ENCODE results near the gene USP17L27.
"Not testable (repeated sequence)": the region's sequence is repeated elsewhere in the genome, so short reads cannot be mapped to it uniquely, and the experiment has no call there.

The USP17L27 gene, protein sequence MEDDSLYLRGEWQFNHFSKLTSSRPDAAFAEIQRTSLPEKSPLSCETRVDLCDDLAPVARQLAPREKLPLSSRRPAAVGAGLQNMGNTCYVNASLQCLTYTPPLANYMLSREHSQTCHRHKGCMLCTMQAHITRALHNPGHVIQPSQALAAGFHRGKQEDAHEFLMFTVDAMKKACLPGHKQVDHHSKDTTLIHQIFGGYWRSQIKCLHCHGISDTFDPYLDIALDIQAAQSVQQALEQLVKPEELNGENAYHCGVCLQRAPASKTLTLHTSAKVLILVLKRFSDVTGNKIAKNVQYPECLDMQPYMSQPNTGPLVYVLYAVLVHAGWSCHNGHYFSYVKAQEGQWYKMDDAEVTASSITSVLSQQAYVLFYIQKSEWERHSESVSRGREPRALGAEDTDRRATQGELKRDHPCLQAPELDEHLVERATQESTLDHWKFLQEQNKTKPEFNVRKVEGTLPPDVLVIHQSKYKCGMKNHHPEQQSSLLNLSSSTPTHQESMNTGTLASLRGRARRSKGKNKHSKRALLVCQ

DNA sequence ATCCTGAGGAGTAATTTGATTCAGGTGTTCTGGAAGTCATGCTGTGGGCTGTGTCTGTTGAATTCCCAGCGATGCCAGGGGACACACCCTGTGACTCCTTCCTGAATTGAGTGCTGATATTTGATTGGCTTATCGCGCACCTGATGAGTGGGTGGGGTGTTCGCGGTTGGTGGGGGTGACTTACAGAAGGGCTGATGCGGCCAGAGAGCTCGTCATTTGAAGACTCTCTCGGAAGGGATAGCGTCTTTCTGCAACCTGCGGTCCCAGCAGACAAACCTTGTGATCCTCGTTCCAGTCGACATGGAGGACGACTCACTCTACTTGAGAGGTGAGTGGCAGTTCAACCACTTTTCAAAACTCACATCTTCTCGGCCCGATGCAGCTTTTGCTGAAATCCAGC is at the start of gene USP17L27:
TSS of gene USP17L27 (plus strand) at position 301 of the 400 bp plus-strand sequence. CDS start at position 301, 0 bp downstream.
- DNase-seq, result not testable (repeated sequence)

DNA sequence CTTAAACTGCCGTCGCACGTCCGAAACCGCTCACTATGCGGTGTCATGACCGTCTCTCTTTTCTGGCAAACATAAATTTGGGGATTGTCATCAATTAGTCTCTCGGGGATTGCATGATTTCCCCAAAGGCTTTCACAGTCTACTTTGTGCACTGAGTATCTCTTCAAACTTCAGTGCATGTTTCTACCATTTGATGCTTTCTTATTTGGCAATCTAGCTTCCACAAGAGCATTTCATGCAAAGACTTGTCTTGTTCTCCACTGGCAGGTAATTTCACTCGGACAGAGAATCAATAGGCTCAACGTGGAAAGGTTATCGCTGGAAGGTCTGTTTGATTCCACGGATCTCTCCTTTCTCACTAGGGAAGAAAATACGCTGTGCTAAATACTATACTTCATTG is 19.8 kb upstream of the USP17L27 start:
- not testable (repeated sequence) for DNase-seq

DNA sequence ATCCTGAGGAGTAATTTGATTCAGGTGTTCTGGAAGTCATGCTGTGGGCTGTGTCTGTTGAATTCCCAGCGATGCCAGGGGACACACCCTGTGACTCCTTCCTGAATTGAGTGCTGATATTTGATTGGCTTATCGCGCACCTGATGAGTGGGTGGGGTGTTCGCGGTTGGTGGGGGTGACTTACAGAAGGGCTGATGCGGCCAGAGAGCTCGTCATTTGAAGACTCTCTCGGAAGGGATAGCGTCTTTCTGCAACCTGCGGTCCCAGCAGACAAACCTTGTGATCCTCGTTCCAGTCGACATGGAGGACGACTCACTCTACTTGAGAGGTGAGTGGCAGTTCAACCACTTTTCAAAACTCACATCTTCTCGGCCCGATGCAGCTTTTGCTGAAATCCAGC is 19.1 kb upstream of the USP17L27 start, which contains the start of gene USP17L24:
TSS of gene USP17L24 (plus strand) at position 301 of the 400 bp plus-strand sequence. CDS start at position 301, 0 bp downstream.
- DNase-seq, result not testable (repeated sequence)

DNA sequence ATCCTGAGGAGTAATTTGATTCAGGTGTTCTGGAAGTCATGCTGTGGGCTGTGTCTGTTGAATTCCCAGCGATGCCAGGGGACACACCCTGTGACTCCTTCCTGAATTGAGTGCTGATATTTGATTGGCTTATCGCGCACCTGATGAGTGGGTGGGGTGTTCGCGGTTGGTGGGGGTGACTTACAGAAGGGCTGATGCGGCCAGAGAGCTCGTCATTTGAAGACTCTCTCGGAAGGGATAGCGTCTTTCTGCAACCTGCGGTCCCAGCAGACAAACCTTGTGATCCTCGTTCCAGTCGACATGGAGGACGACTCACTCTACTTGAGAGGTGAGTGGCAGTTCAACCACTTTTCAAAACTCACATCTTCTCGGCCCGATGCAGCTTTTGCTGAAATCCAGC is 14.3 kb upstream of the USP17L27 start, which contains the start of gene USP17L25:
TSS of gene USP17L25 (plus strand) at position 301 of the 400 bp plus-strand sequence. CDS start at position 301, 0 bp downstream.
- not testable (repeated sequence) for DNase-seq

DNA sequence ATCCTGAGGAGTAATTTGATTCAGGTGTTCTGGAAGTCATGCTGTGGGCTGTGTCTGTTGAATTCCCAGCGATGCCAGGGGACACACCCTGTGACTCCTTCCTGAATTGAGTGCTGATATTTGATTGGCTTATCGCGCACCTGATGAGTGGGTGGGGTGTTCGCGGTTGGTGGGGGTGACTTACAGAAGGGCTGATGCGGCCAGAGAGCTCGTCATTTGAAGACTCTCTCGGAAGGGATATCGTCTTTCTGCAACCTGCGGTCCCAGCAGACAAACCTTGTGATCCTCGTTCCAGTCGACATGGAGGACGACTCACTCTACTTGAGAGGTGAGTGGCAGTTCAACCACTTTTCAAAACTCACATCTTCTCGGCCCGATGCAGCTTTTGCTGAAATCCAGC is 9.6 kb upstream of the USP17L27 start, which contains the start of gene USP17L26:
TSS of gene USP17L26 (plus strand) at position 301 of the 400 bp plus-strand sequence. CDS start at position 301, 0 bp downstream.
- not testable (repeated sequence) for DNase-seq

DNA sequence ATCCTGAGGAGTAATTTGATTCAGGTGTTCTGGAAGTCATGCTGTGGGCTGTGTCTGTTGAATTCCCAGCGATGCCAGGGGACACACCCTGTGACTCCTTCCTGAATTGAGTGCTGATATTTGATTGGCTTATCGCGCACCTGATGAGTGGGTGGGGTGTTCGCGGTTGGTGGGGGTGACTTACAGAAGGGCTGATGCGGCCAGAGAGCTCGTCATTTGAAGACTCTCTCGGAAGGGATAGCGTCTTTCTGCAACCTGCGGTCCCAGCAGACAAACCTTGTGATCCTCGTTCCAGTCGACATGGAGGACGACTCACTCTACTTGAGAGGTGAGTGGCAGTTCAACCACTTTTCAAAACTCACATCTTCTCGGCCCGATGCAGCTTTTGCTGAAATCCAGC is 4.8 kb upstream of the USP17L27 start, which contains the start of gene USP17L5:
TSS of gene USP17L5 (plus strand) at position 301 of the 400 bp plus-strand sequence. CDS start at position 301, 0 bp downstream.
- DNase-seq, result not testable (repeated sequence)

DNA sequence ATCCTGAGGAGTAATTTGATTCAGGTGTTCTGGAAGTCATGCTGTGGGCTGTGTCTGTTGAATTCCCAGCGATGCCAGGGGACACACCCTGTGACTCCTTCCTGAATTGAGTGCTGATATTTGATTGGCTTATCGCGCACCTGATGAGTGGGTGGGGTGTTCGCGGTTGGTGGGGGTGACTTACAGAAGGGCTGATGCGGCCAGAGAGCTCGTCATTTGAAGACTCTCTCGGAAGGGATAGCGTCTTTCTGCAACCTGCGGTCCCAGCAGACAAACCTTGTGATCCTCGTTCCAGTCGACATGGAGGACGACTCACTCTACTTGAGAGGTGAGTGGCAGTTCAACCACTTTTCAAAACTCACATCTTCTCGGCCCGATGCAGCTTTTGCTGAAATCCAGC is 4.6 kb downstream of the USP17L27 start, which contains the start of gene USP17L28:
TSS of gene USP17L28 (plus strand) at position 301 of the 400 bp plus-strand sequence. CDS start at position 301, 0 bp downstream.
- DNase-seq, result not testable (repeated sequence)

DNA sequence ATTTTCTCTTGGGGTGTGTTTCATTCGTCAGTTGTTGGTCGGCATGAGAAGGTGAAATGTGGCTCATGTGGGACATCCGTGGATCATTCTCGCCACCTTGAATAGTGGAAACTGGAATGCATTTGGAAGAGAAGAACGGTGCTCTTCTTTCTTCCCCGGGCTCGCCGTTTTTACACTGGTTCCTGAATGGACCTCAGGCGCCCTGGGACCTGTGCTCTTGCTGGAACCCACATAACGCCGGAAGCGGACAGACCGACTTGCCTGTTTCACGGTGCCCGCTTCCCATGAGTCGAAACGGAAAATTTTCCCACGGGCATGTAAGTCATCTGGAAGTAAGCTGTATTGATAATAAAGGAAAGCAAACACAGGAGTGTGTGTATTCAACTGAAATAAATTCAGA is 6.9 kb downstream of the USP17L27 start:
- not testable (repeated sequence) for DNase-seq

DNA sequence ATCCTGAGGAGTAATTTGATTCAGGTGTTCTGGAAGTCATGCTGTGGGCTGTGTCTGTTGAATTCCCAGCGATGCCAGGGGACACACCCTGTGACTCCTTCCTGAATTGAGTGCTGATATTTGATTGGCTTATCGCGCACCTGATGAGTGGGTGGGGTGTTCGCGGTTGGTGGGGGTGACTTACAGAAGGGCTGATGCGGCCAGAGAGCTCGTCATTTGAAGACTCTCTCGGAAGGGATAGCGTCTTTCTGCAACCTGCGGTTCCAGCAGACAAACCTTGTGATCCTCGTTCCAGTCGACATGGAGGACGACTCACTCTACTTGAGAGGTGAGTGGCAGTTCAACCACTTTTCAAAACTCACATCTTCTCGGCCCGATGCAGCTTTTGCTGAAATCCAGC is 9.4 kb downstream of the USP17L27 start, which contains the start of gene USP17L29:
TSS of gene USP17L29 (plus strand) at position 301 of the 400 bp plus-strand sequence. CDS start at position 301, 0 bp downstream.
- DNase-seq, result not testable (repeated sequence)

DNA sequence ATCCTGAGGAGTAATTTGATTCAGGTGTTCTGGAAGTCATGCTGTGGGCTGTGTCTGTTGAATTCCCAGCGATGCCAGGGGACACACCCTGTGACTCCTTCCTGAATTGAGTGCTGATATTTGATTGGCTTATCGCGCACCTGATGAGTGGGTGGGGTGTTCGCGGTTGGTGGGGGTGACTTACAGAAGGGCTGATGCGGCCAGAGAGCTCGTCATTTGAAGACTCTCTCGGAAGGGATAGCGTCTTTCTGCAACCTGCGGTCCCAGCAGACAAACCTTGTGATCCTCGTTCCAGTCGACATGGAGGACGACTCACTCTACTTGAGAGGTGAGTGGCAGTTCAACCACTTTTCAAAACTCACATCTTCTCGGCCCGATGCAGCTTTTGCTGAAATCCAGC is 18.9 kb downstream of the USP17L27 start, which contains the start of gene USP17L30:
TSS of gene USP17L30 (plus strand) at position 301 of the 400 bp plus-strand sequence. CDS start at position 301, 0 bp downstream.
- not testable (repeated sequence) for DNase-seq

DNA sequence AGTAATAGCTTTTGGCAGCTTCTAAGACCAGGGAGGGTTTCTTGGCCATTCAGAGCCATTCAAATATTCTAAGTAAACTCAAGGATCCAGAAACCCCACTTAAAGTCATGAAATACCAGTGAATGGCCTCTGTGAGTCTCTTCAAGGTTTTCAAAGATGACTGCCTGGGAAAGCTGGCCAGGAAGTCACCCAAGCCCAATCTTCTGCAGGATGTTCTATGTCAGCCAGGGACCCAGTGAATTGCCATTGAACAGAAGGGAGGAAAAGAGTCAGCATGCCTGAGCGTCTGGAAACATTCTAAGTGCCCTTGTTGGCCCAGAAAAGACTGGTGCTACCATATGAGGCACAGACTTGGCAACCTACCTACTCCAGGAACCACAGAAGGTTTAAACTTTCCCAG is 35.9 kb downstream of the USP17L27 start:
- DNase-seq, result not testable (repeated sequence)

DNA sequence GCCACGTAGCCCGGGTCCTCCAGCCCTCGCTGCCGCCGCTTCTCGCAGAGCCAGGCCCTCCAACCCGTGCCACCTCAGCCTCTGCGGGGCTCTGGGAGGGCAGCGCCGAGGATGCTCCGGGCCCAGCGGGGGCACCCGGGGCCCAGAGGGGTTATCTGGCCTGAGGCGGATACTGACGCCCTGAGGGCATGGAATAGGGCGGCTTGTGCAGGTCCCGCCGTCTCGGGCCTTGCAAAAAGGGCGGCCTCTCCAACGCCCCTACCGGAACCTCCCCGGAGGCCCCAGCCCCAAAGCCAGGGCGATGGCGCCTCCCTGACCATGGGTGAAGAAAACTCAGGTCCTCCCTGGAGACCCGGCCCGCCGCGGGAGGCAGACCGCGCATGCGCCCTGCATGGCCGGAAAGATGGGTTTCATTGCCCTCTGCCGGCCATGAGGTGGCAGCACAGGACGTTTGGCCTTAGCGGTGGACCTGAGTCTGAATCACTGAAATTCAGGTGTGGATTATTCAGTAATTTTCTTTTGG is 37.1 kb downstream of the USP17L27 start:
- DNase-seq, result not testable (repeated sequence)

DNA sequence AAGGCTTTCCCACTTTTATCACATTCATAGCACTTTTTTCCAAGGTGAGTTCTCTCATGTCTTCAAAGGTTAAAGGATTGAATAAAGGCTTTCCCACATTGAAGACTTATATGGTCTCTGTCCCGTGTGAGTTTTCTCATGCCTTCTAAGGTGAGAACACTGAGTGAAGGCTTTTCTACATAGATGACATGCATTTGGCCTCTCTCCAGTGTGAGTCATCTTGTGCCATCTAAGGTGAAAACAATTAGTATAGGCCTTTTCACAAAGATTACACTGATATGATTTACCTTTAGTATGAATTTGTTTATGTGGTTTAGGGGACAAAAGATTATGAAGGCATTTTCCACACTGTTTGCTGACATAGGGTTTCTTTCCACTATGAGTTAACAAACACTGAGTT is 40.2 kb downstream of the USP17L27 start:
- no peak for DNase-seq

DNA sequence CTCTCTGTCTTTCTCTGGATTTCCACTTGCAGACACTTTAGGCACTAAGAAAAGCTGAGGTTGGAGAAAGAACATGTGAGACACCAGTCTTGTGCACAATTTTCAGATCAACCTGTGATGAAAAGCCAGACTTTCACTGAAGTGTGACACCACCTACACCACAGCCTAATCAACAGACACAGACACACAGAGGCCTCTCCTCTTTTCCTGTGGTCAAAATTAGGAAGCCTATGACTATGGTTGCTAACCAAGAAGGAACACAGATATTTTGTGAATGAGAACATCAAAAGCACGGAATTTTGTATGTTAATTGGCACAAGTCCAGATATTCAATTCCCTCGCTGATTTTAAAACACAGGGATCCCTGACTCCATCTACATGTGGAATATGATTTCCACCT is 45.1 kb downstream of the USP17L27 start:
- not testable (repeated sequence) for DNase-seq

Measured in NCI-H748 treated with DMSO at 0.1 percent for 48 hours (cell line).